Stimulated activated CD4-positive, alpha-beta T cell treated with anti-CD3 and anti-CD28 coated beads, Interleukin-15, amount 100 ng/mL, for 1 hour (primary cell): ENCODE measurements around the gene LRBA.
A peak's percentile ranks its signal among the peaks of the same experiment; 100 is the strongest.
"Not testable (repeated sequence)": the region's sequence is repeated elsewhere in the genome, so short reads cannot be mapped to it uniquely, and the experiment has no call there.

ENCODE experiments used
- DNase-seq, 2 donors: peaks; one replicate each; pipeline ENCODE4 v3.0.0-alpha.2; 2020; ENCODE audit warnings: low read depth in 1 of 2, low spot score in 1 of 2

Gene LRBA

GRCh38 chr4:151015459-151016347 lies 619 bp upstream of the LRBA start:
- peak; percentile 57 to 74 for DNase-seq

- no peak for DNase-seq
Measured at GRCh38 chr4:151013944-151014343, 1.1 kb downstream of the LRBA start.

- DNase-seq, result no peak
Measured at GRCh38 chr4:151013491-151013890, 1.6 kb downstream of the LRBA start.

DNA sequence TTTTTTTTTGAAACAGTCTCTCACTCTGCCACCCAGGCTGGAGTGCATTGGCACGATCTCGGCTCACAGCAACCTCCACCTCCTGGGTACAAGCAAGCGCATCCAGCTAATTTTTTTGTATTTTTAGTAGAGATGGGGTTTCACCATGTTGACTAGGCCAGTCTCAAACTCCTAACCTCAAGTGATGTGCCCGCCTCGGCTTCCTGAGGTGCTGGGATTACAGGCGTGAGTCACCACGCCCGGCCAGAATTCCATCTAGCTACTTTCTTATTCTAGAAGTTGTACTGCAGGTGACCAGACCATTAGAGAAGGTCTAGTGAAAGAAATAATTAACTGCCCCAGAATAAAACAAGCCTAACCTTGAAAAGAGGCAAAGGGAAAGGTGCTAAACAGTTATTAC lies 2.3 kb downstream of the LRBA start:
- no peak for DNase-seq

DNA sequence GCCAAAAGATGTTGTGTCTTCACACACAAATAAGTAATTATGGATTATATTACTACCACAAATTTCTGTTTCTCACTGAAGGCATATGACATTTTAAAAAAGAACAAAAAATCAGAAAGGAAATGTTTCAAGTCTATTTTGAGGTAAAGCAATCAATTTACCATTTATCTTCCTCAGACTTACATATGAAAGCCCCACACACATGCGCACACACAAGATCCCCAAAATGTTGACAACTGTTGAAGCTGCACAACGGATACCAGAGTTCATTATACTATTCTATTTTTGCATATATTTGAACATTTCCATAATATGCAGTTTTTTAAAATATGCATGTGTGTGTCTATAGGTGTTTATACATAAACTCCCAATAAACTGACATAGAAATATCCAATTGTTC lies 2.7 kb downstream of the LRBA start:
- DNase-seq, result no peak

GRCh38 chr4:151004222-151004621 lies 10.9 kb downstream of the LRBA start:
- DNase-seq, result no peak

DNA sequence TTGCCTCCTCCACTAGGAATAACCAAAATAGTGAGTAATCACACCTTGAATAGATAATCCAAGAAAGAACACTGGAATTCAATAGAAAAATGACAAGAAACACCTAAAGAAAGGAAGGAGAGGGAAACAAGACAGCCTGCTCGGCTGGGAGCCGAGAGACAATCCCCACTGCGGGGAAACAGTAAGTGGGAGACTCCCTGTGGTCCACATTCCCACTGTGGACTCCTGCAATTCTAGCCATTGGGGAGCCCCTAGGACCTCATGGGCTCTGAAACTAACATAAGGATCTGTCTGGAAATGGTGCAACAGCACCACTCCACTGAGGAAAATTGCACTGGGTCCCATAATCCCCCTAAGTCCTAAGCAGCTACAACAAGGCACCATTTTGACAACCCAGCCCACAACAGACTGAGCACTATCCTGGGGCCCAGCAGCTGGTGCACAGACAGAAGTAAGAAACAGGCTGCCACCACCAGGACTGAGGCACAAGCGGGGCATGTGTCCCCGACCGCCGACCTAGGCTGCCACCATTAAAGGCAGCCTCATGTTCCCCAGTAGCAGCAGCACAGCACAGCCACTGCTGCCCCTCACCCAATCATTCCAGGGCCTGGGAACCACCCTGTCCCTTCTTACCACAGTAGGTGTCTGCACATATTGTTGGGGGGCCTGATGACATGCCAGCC lies 14.2 kb downstream of the LRBA start:
- no peak for DNase-seq

DNA sequence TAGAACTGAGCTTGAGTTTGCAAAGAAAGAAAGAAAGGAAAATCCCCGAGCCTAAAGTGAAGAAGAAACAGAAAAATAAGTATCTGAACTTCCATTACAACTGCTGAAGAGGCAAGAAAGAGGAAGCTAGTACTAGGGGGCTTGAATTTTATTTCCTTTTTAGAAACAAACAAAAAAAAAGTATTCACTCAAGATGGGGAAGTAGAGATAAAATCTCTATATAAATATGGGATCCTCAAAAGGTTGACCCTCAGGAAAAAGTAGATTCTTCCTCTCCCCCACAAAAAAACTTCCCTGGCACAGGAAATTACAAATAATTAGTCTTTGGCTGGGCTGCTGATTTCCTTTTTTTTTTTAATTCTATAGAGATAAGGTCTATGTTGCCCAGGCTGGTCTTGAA lies 16.0 kb downstream of the LRBA start:
- no peak for DNase-seq

GRCh38 chr4:150997141-150997540 lies 17.9 kb downstream of the LRBA start:
- DNase-seq, result no peak

DNA sequence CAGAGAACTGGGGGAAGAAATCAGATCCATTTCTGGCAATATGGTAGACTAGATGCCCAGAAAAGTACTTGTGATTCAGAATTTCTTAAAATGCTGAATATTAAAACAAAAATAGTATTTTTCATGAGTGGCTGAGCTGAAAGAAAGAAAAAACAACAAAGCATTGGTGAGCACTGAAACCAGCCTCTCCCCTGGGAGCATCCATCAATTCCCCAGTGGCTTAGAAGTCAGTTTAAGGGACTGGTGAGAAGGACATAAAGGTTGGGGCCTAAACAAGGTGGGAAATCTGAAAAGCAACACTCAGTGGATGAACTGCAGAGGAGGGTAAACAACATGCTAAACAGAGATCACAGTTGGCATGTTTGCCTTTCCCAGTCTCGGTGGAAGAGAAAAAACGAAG lies 20.4 kb downstream of the LRBA start:
- DNase-seq, result no peak

DNA sequence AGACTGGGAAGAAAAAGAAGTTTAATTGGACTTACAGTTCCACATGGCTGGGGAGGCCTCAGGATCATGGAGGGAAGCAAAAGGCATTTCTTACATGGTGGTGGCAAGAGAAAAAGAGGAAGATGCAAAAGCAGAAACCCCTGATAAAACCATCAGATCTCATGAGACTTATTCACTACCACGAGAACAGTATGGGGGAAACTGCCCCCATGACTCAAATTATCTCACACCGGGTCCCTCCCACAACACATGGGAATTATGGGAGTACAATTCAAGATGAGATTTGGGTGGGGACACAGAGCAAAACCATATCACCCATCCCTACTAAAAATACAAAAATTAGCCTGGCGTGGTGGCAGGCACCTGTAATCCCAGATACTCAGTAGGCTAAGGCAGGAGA lies 21.5 kb downstream of the LRBA start:
- DNase-seq, result not testable (repeated sequence)

DNA sequence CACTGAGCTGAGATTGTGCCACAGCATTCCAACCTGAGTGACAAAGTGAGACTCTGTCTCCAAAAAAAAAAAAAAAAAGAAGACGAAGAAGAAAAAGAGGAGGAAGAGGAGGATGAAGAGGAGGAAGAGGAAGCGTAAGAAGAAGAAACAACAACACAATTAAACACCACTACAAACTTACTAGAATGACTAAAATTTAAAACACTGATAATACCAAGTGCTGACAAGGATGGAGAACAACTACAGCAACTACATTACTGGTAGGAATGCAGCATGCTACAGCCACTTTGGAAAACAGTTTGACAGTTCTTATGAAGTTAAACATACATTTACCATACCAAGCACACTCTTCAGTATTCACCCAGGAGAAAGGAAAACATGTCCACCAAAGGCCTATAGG lies 24.1 kb downstream of the LRBA start:
- DNase-seq, result no peak

DNA sequence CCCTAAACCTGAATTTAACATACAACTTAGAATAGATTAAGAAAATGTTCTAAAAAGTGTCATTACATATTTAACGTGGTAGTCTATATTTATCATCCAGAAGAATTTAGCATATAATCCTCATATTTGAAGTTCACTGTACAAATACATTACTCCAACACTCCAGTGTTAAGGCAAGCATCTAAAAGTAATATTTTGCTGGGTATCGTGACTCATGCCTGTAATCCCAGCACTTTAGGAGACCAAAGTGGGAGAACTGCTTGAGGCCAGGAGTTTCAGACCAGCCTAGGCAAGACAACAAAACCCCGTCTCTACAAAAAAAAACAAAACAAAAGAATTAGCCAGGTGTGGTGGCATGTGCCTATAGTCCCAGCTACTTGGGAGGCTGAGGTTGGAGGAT lies 24.8 kb downstream of the LRBA start:
- DNase-seq, result no peak

GRCh38 chr4:150988238-150988637 lies 26.8 kb downstream of the LRBA start:
- DNase-seq, result no peak

DNA sequence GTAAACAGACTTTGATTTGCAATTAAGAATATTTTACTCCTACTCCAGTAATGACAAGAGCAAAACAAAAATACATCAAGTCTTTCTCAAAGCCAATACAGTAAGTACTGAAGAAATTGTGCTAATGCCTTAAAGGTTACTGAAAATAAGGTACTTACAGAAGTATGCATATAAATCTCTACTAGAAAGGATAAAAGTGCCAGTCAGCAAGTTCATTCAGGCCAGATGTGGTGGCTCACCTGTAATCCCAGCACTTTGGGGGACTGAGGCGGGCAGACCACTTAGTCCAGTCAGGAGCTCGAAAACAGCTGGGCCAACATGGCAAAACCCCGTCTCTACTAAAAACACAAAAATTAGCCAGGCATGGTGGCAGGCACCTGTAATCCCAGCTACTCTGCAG lies 27.9 kb downstream of the LRBA start:
- no peak for DNase-seq

DNA sequence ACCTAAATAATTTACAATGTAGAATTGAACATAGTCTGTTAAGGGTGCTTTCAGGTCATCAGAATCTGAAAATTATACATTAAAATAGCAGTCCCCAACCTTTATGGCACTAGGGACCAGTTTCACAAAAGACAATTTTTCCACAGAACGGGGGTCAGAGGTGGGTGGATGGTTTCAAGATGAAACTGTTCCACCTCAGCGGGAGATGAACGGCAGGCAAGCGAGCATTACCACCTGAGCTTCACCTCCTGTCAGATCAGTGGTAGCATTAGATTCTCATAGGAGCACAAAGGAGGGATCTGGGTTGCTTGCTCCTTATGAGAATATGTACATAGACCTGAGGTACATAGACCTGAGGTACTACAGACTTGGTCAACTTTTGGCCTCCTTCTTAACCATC lies 29.0 kb downstream of the LRBA start:
- no peak for DNase-seq

- DNase-seq, result no peak
Measured at GRCh38 chr4:150983851-150984250, 31.2 kb downstream of the LRBA start.

DNA sequence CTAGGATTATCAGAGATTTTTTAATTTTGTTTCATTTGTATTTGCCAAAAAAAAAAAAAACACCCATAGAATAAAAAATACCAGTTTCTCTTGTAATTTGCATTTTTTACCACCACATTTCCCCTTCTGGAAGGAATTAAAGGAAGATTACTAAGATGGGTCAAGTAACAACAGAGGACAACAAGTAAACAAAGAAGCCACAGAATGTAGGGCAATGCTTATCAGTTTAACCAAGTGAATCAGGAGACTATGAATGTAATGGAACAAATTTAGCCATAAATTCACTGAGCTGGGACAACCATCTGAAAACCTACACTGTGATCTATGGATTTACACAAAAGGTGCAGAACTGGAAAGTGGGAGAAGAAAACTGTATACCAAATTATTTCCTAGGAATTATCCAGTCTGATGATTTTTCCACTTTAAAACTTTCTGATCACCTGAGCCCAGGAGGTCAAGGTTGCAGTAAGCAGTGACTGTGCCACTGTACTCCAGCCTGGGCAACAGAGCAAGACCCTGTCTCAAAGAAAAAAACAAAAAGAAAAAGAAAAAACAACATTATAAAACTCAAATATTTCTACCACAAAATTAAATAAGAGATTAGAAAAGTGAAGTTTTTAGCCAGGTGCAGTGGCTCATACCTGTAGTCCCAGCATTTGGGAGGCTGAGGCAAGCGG lies 32.4 kb downstream of the LRBA start:
- no peak for DNase-seq

GRCh38 chr4:150978738-150979575 lies 36.1 kb downstream of the LRBA start:
- no peak for DNase-seq

- DNase-seq, result no peak
Measured at GRCh38 chr4:150976478-150977118, 38.5 kb downstream of the LRBA start.

DNA sequence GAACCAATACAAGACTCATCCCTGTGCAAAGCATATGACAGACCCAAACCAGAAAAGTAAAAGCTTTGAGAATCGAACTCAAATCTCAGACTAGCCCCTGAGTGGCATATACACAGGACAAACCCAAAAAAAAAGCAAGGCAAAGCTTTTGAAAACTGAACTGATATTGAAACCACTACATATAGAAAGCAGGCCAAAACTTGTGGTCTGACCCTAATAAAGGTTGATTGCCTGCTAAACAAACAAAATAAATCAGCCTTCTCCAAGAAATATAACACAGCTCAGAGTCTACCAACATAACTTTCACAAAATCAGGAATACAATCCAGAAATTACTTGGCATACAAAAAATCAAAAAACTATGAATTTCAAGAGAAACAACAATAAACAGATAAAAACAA lies 40.3 kb downstream of the LRBA start:
- DNase-seq, result no peak
